ENCODE measurements around the gene CIITA.
"Not testable (repeated sequence)": the region's sequence is repeated elsewhere in the genome, so short reads cannot be mapped to it uniquely, and the experiment has no call there.

CIITA gene

DNA sequence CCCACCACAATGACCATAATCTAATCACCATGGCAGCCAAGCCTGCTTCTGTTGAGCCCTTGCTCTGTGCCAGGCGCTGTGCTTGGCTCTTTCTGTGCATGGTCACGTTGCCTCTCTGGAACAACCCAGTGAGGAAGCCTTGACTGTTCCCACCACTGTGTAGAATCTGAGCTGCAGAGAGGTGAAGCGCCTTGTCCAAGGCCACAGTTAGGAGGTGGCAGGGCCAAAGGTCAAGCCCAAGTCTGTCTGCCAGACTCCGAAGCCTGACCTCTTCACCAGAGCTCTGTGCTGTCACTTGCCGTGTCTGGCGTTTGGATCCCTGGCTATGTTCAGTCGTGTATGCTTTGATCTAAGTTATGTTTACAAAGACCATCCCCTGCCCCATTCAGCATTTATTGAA, 77.9 kb downstream of the CIITA start:
- H3K27me3 Mint-ChIP-seq = no peaks in the 10 kb centered on the region
- peaks cover 56% of the 10 kb centered on the region for H3K4me1 Mint-ChIP-seq (ENCODE audit: low read depth)
- H3K9me3 Mint-ChIP-seq = no peaks in the 10 kb centered on the region
- H3K36me3 Mint-ChIP-seq (ENCODE audit: low read depth) = peaks cover 21% of the 10 kb centered on the region
- H3K27ac Mint-ChIP-seq = peak overlapping the region; percentile 21
- no peak overlapping the region for H3K4me3 Mint-ChIP-seq

GRCh38 chr16:10957771-10958482, 80.9 kb downstream of the CIITA start:
- Mint-ChIP-seq H3K4me3 (peak overlapping the region; percentile 21), H3K9me3 (no peaks in the 10 kb centered on the region), H3K4me1 (ENCODE audit: low read depth) (peaks cover 80% of the 10 kb centered on the region), H3K36me3 (ENCODE audit: low read depth) (peaks cover 47% of the 10 kb centered on the region), H3K27me3 (no peaks in the 10 kb centered on the region), H3K27ac (peak overlapping the region; percentile 90)

DNA sequence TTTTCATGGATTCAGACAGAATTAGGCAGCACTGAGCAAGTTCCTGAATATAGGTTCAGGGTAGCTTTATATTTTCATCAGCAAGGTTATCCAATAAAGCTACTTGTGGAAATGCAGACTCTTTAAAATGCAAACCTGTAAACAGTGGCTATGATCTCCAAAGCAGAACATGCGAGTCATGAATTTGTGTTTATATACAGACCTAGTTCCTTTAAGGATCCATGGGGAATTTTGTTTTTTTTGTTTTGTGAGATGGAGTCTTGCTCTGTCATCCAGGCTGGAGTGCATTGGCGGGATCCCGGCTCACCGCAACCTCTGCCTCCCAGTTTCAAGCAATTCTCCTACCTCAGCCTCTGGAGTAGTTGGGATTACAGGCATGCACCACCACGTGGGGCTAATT, 82.2 kb downstream of the CIITA start:
- Mint-ChIP-seq H3K27me3 (no peaks in the 10 kb centered on the region), H3K9me3 (no peaks in the 10 kb centered on the region), H3K4me3 (no peak overlapping the region), H3K4me1 (ENCODE audit: low read depth) (peaks cover 82% of the 10 kb centered on the region), H3K36me3 (ENCODE audit: low read depth) (peaks cover 59% of the 10 kb centered on the region), H3K27ac (no peak overlapping the region)

GRCh38 chr16:10961231-10961630, 84.2 kb downstream of the CIITA start:
- peaks cover 84% of the 10 kb centered on the region for H3K4me1 Mint-ChIP-seq (ENCODE audit: low read depth)
- peaks cover 6% of the 10 kb centered on the region for H3K9me3 Mint-ChIP-seq

DNA sequence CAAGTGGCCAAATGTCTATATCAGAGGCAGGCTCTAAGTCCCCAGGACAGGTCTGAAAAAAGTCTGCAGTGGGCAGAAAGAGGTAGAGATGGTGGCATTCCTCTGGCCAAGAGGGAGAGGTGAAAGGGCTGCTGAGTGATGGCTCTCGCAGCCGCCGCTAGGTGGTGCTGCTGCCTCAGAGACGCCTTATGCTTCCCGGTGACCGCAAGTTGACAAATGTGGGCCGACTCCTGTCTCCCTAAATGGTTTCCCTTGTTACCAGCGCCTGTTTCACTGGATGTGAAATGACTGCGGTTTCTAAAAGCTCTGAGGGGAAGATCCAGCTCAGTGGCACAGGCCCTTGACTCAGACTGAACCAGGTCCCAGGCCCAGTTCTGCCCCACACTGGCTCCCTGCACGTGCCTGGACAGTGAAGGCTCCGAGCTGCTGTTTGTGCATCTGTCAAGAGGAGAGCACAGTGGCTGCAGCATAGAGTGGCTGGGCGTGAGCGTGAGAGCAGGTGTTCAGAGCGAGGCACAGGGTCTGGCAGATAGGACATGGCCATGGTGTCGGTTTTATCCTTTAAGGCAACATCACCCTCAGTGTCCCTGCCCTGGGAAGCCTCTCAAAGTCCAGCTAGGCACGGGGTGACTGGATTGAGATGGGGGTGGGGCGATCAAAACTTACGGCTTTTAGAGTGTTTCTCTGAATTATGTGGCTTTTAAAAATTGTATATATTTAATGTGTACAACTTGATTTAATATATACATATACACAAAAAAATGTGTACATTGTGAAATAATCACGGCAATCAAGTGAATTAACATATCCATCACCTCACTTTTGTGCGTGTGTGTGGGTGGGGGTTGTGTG, 87.3 kb downstream of the CIITA start:
- H3K4me1 Mint-ChIP-seq (ENCODE audit: low read depth) = peaks cover 80% of the 10 kb centered on the region
- H3K27me3 Mint-ChIP-seq = no peaks in the 10 kb centered on the region
- H3K27ac Mint-ChIP-seq = peak overlapping the region; percentile 94
- H3K36me3 Mint-ChIP-seq (ENCODE audit: low read depth) = peaks cover 72% of the 10 kb centered on the region
- H3K4me3 Mint-ChIP-seq = peak overlapping the region; percentile 76
- peaks cover 9% of the 10 kb centered on the region for H3K9me3 Mint-ChIP-seq

More at GRCh38 chr16:10961231-10961630, 84.2 kb downstream of the CIITA start:
- no peaks in the 10 kb centered on the region for H3K27me3 Mint-ChIP-seq
- H3K27ac Mint-ChIP-seq = peak overlapping the region; percentile 54
- no peak overlapping the region for H3K4me3 Mint-ChIP-seq
- peaks cover 77% of the 10 kb centered on the region for H3K36me3 Mint-ChIP-seq (ENCODE audit: low read depth)

- Mint-ChIP-seq H3K36me3 (ENCODE audit: low read depth) (peaks cover 71% of the 10 kb centered on the region), H3K9me3 (peaks cover 9% of the 10 kb centered on the region), H3K27ac (peak overlapping the region; percentile 94), H3K4me1 (ENCODE audit: low read depth) (peaks cover 80% of the 10 kb centered on the region), H3K4me3 (peak overlapping the region; percentile 55), H3K27me3 (no peaks in the 10 kb centered on the region)
Measured at GRCh38 chr16:10964891-10965326, 87.9 kb downstream of the CIITA start.

GRCh38 chr16:10965440-10966061, 88.5 kb downstream of the CIITA start:
- peaks cover 73% of the 10 kb centered on the region for H3K36me3 Mint-ChIP-seq (ENCODE audit: low read depth)
- no peaks in the 10 kb centered on the region for H3K27me3 Mint-ChIP-seq
- H3K27ac Mint-ChIP-seq = peak overlapping the region; percentile 94
- peaks cover 9% of the 10 kb centered on the region for H3K9me3 Mint-ChIP-seq
- H3K4me1 Mint-ChIP-seq (ENCODE audit: low read depth) = peaks cover 75% of the 10 kb centered on the region
- H3K4me3 Mint-ChIP-seq = peak overlapping the region; percentile 55

- Mint-ChIP-seq H3K4me3 (peak overlapping the region; percentile 55), H3K4me1 (ENCODE audit: low read depth) (peaks cover 73% of the 10 kb centered on the region), H3K9me3 (peaks cover 9% of the 10 kb centered on the region), H3K27me3 (no peaks in the 10 kb centered on the region), H3K27ac (peak overlapping the region; percentile 91), H3K36me3 (ENCODE audit: low read depth) (peaks cover 74% of the 10 kb centered on the region)
Measured at GRCh38 chr16:10966129-10966528, 89.1 kb downstream of the CIITA start.

- H3K27ac Mint-ChIP-seq = peak overlapping the region; percentile 91
- peaks cover 73% of the 10 kb centered on the region for H3K4me1 Mint-ChIP-seq (ENCODE audit: low read depth)
- not testable (repeated sequence) for H3K9me3 Mint-ChIP-seq, H3K27me3 Mint-ChIP-seq
- H3K36me3 Mint-ChIP-seq (ENCODE audit: low read depth) = peaks cover 74% of the 10 kb centered on the region
- peak overlapping the region; percentile 24 for H3K4me3 Mint-ChIP-seq
Measured at GRCh38 chr16:10966559-10966958, 89.6 kb downstream of the CIITA start.

- Mint-ChIP-seq H3K9me3 (peaks cover 9% of the 10 kb centered on the region), H3K4me3 (no peak overlapping the region), H3K4me1 (ENCODE audit: low read depth) (peaks cover 73% of the 10 kb centered on the region), H3K27ac (no peak overlapping the region), H3K36me3 (ENCODE audit: low read depth) (peaks cover 73% of the 10 kb centered on the region), H3K27me3 (no peaks in the 10 kb centered on the region)
Measured at GRCh38 chr16:10967986-10968385, 91.0 kb downstream of the CIITA start.

DNA sequence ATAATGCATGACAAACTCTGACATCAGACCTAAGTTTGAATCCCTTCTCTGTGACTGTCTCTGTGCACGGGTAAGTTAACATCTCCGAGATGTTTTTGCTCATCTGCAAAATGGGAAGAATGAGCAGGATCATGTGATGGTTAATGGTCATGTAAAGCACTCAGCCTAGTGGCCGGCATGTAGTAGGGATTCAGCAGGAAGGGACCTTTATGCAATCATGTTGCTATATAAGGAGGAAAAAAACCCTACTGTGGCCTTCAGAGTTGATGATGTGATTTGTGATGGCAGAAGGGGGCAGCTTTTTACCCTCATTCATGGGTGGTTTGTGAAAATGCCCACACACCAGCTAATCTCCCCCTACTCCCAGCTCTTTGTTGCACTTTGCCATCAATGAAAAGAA, 91.5 kb downstream of the CIITA start:
- Mint-ChIP-seq H3K4me1 (ENCODE audit: low read depth) (peaks cover 73% of the 10 kb centered on the region), H3K36me3 (ENCODE audit: low read depth) (peaks cover 73% of the 10 kb centered on the region), H3K4me3 (no peak overlapping the region), H3K27me3 (no peaks in the 10 kb centered on the region), H3K27ac (no peak overlapping the region), H3K9me3 (peaks cover 9% of the 10 kb centered on the region)

- Mint-ChIP-seq H3K9me3 (peaks cover 9% of the 10 kb centered on the region), H3K4me1 (ENCODE audit: low read depth) (peaks cover 64% of the 10 kb centered on the region), H3K27me3 (no peaks in the 10 kb centered on the region), H3K4me3 (no peak overlapping the region), H3K36me3 (ENCODE audit: low read depth) (peaks cover 67% of the 10 kb centered on the region), H3K27ac (peak overlapping the region; percentile 38)
Measured at GRCh38 chr16:10969615-10970014, 92.6 kb downstream of the CIITA start.

- Mint-ChIP-seq H3K9me3 (peaks cover 9% of the 10 kb centered on the region), H3K4me1 (ENCODE audit: low read depth) (peaks cover 60% of the 10 kb centered on the region), H3K36me3 (ENCODE audit: low read depth) (peaks cover 68% of the 10 kb centered on the region), H3K27me3 (no peaks in the 10 kb centered on the region), H3K4me3 (no peak overlapping the region), H3K27ac (no peak overlapping the region)
Measured at GRCh38 chr16:10970065-10970464, 93.1 kb downstream of the CIITA start.

DNA sequence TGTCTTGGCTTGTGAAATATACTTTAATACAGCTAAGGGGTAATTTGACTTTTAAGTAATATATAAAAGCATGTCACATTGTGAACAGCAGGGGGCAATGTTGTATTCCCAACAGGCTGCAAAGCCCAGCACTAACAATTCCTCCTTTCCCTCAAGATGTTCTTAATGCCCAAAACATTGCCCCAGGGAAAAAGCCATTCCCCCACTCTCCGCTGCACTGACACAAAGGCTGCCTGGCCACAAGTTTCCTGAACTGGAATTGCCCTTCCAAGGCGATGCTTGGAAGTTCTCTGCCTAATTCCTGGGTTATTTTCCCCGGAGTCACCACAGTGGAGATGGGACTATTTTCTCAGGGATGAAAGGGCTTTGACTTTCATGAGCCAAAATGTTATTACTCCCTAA, 94.6 kb downstream of the CIITA start:
- Mint-ChIP-seq H3K4me1 (ENCODE audit: low read depth) (peaks cover 45% of the 10 kb centered on the region), H3K9me3 (no peaks in the 10 kb centered on the region), H3K27ac (no peak overlapping the region), H3K4me3 (no peak overlapping the region), H3K36me3 (ENCODE audit: low read depth) (peaks cover 59% of the 10 kb centered on the region), H3K27me3 (no peaks in the 10 kb centered on the region)

Measured in stimulated activated naive CD8-positive, alpha-beta T cell treated with anti-CD3 and anti-CD28 coated beads, Interleukin-15, Interleukin-2, amounts not matched to agents 100 ng/mL and 50 ng/mL, for 24 hours (primary cell).